ENCODE data around the gene NEURL1B.

NEURL1B gene

DNA sequence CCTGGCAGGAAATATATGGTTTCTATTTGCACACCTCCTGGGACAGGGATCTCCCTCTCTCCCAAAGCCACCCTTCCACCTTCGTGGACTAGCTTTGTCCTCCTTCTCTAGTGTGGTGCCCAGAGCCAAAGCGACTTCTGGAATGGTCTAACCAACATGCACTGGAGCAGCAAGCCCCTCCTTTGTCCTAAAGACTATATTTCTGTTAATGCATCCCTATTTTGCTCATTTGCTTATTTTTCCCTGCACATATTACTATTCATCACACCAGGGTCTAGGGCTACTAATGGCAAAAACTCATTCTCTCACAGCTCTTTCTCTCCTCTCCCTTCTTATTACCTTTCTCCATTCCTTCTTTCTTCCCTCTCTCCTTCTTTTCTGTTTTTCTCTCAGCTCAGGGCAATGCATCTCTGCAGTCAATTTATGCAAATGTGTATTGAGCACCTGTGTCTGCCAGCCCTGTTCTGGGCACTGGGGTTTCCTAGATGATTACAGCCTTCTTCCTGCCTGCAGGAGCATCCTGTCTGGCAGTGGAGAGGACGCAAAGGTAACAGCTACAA lies 2.8 kb upstream of the NEURL1B start:
- DNase-seq (ENCODE audit: extremely low spot score): no peak
- ChIA-PET CTCF (interaction anchor here (0.7 to 1.5 kb wide), 3 partner anchors 9 to 194 kb away, joined by 3 read pairs; no protein-coding TSS in a partner anchor), POLR2A (no interaction called here)
- TF ChIP-seq, protein P1, sequence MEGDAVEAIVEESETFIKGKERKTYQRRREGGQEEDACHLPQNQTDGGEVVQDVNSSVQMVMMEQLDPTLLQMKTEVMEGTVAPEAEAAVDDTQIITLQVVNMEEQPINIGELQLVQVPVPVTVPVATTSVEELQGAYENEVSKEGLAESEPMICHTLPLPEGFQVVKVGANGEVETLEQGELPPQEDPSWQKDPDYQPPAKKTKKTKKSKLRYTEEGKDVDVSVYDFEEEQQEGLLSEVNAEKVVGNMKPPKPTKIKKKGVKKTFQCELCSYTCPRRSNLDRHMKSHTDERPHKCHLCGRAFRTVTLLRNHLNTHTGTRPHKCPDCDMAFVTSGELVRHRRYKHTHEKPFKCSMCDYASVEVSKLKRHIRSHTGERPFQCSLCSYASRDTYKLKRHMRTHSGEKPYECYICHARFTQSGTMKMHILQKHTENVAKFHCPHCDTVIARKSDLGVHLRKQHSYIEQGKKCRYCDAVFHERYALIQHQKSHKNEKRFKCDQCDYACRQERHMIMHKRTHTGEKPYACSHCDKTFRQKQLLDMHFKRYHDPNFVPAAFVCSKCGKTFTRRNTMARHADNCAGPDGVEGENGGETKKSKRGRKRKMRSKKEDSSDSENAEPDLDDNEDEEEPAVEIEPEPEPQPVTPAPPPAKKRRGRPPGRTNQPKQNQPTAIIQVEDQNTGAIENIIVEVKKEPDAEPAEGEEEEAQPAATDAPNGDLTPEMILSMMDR (IDR thresholded peaks at IDR 0.05; ENCODE audit: control extremely low read depth, extremely low read depth, low read depth, missing control alignments): no peak

- TF ChIP-seq, protein P1 (IDR thresholded peaks at IDR 0.05; ENCODE audit: control extremely low read depth, extremely low read depth, low read depth, missing control alignments): no peak
- DNase-seq (ENCODE audit: extremely low spot score): no peak
- CTCF ChIA-PET: interaction anchor here (0.8 to 1.5 kb wide), 2 partner anchors 12 to 19 kb away, joined by 3 read pairs; no protein-coding TSS in a partner anchor
- POLR2A ChIA-PET: no interaction called here
Measured at GRCh38 chr5:172640139-172640538, 924 bp upstream of the NEURL1B start.

DNA sequence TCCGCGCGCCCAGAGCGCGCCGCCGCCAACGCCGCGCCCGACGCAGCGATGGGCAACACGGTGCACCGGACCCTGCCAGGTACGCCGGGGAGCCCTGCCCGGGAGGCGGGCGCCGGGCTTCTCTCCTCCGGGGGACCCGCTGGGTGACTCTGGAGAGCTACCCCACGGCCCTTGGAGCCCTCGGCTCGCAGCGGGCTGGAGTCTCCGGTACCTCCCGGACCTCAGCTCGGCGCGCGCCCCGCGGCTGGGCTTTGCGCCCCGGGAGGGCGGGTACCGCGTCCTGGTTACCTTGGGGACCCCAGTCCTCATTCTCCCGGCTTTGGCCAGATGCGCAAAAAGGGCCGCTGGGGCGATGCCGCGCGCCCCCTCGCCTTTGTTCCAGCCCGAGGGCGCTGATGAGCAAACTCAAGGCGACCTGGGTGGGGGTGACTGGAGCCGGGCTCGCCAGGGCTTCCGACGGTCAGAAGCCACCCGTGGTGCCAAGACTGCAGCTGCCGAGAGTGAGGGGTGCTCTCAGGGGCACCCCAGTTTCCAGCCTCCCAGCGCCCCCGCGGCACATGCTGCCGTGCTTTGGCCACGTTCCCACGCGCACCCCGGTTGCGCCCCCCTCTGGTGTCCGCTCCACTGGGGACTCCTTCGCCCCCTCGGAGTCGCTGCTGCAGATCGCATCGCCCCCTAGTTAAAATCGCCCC lies 442 bp downstream of the NEURL1B start:
- POLR2A ChIA-PET: no interaction called here
- TF ChIP-seq, protein P1 (IDR thresholded peaks at IDR 0.05; ENCODE audit: control extremely low read depth, extremely low read depth, low read depth, missing control alignments): no peak
- DNase-seq (ENCODE audit: extremely low spot score): no peak
- CTCF ChIA-PET: no interaction called here

DNA sequence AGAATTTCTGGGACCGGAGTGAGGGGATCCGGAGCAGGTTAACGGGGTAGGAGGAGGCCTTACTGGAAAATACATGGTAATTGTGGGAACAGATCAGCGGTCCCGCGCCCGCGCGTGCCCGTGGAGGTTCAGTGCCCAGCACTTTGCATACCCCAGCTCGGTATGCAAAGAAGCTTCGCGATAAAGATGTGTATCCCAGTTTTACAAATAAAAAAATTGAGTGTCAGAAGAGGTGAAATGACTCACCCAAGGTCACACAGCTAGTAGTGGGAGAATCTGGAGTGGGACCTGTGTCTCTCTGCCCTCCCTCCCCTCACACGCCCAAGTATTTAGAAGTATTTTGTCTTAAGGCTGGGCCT lies 967 bp downstream of the NEURL1B start:
- CTCF ChIA-PET: no interaction called here
- POLR2A ChIA-PET: no interaction called here
- TF ChIP-seq, protein P1 (IDR thresholded peaks at IDR 0.05; ENCODE audit: control extremely low read depth, extremely low read depth, low read depth, missing control alignments): no peak
- DNase-seq (ENCODE audit: extremely low spot score): no peak

GRCh38 chr5:172642486-172642885 lies 1.4 kb downstream of the NEURL1B start:
- POLR2A ChIA-PET: no interaction called here
- TF ChIP-seq, protein P1 (IDR thresholded peaks at IDR 0.05; ENCODE audit: control extremely low read depth, extremely low read depth, low read depth, missing control alignments): no peak
- DNase-seq (ENCODE audit: extremely low spot score): no peak
- CTCF ChIA-PET: no interaction called here

GRCh38 chr5:172642926-172643871 lies 2.1 kb downstream of the NEURL1B start:
- ChIA-PET POLR2A (no interaction called here), CTCF (no interaction called here)
- TF ChIP-seq, protein P1 (IDR thresholded peaks at IDR 0.05; ENCODE audit: control extremely low read depth, extremely low read depth, low read depth, missing control alignments): no peak
- no peak for DNase-seq (ENCODE audit: extremely low spot score)
